ENCODE measurements around the gene MACROH2A1. TPM values are rescaled to one million over a fixed set of nuclear protein-coding genes. Genes with fewer than 3 reads are reported as not detected.

Gene MACROH2A1
- total RNA-seq, 1 experiment from 2014 or later: 236 TPM

GRCh38 chr5:135289651-135290050 is 109.4 kb downstream of the MACROH2A1 start:
- Mint-ChIP-seq H3K4me1 (ENCODE audit: low read depth, unreplicated experiment) (no peaks in the 10 kb centered on the region), H3K27me3 (ENCODE audit: insufficient read depth, unreplicated experiment) (no peaks in the 10 kb centered on the region), H3K36me3 (ENCODE audit: insufficient read depth, unreplicated experiment) (no peaks in the 10 kb centered on the region), H3K4me3 (ENCODE audit: unreplicated experiment) (no peak overlapping the region), H3K27ac (ENCODE audit: unreplicated experiment) (no peak overlapping the region), H3K9me3 (ENCODE audit: unreplicated experiment) (peaks cover 17% of the 10 kb centered on the region)
- no peak for TF ChIP-seq CTCF (IDR thresholded peaks at IDR 0.05; ENCODE audit: insufficient read depth in 1 of 2, low read depth in 1 of 2, low read length in 1 of 2, severe bottlenecking in 1 of 2, unreplicated experiment in 1 of 2)
- H3K4me1 ChIP-seq: no peaks in the 10 kb centered on the region
- intact Hi-C loops (cut with micrococcal nuclease; ENCODE audit: unreplicated experiment): no loop called here
- CTCF ChIA-PET: no interaction called here
- BruUV-seq (replicated peaks): no TSS peak
- H3K4me3 ChIP-seq (ENCODE audit: low read depth, low read length): no peak overlapping the region
- DNase-seq: no peak
- no peaks in the 10 kb centered on the region for H3K36me3 ChIP-seq (ENCODE audit: control insufficient read depth, insufficient read depth, low read length)
- H3K9me3 ChIP-seq: peaks cover 15% of the 10 kb centered on the region; the same call in 1 of the 2 replicates
- POLR2A ChIA-PET: no interaction called here
- no peaks in the 10 kb centered on the region for H3K27me3 ChIP-seq (replicated peaks; ENCODE audit: control insufficient read depth, insufficient read depth, low read length)

GRCh38 chr5:135287551-135287950 is 111.5 kb downstream of the MACROH2A1 start:
- DNase-seq: no peak
- Histone ChIP-seq H3K27me3 (replicated peaks; ENCODE audit: control insufficient read depth, insufficient read depth, low read length) (no peaks in the 10 kb centered on the region), H3K4me3 (ENCODE audit: low read depth, low read length) (no peak overlapping the region), H3K9me3 (peaks cover 15% of the 10 kb centered on the region; the same call in 1 of the 2 replicates), H3K4me1 (no peaks in the 10 kb centered on the region), H3K36me3 (ENCODE audit: control insufficient read depth, insufficient read depth, low read length) (no peaks in the 10 kb centered on the region)
- Mint-ChIP-seq H3K27ac (ENCODE audit: unreplicated experiment) (no peak overlapping the region), H3K4me3 (ENCODE audit: unreplicated experiment) (no peak overlapping the region), H3K4me1 (ENCODE audit: low read depth, unreplicated experiment) (no peaks in the 10 kb centered on the region), H3K27me3 (ENCODE audit: insufficient read depth, unreplicated experiment) (no peaks in the 10 kb centered on the region), H3K9me3 (ENCODE audit: unreplicated experiment) (peaks cover 17% of the 10 kb centered on the region), H3K36me3 (ENCODE audit: insufficient read depth, unreplicated experiment) (no peaks in the 10 kb centered on the region)
- intact Hi-C loops (cut with micrococcal nuclease; ENCODE audit: unreplicated experiment): no loop called here
- no peak for TF ChIP-seq CTCF (IDR thresholded peaks at IDR 0.05; ENCODE audit: insufficient read depth in 1 of 2, low read depth in 1 of 2, low read length in 1 of 2, severe bottlenecking in 1 of 2, unreplicated experiment in 1 of 2)
- ChIA-PET CTCF (no interaction called here), POLR2A (no interaction called here)
- BruUV-seq (replicated peaks): no TSS peak

Other genes starting within 250 kb of the MACROH2A1 start
- gene DCANP1, start 48.1 kb upstream of the MACROH2A1 start, total RNA-seq (2022): not detected in 2 replicates
- not detected in 2 replicates for gene TIFAB, start 53.1 kb upstream of the MACROH2A1 start, total RNA-seq (2022)
- gene NEUROG1, start 136.7 kb upstream of the MACROH2A1 start, total RNA-seq (2022): not detected in 2 replicates
- gene CXCL14, start 179.8 kb upstream of the MACROH2A1 start, total RNA-seq (2022): not detected in 2 replicates

All from Caco-2 (cell line).